ENCODE results near the gene MYO18B. TPM values are rescaled to one million over a fixed set of nuclear protein-coding genes. Genes with fewer than 3 reads are reported as not detected.

MYO18B gene
- total RNA-seq, 4 donors from 2014 or later, result under 0.01 to 0.50 (median 0.13) TPM

DNA sequence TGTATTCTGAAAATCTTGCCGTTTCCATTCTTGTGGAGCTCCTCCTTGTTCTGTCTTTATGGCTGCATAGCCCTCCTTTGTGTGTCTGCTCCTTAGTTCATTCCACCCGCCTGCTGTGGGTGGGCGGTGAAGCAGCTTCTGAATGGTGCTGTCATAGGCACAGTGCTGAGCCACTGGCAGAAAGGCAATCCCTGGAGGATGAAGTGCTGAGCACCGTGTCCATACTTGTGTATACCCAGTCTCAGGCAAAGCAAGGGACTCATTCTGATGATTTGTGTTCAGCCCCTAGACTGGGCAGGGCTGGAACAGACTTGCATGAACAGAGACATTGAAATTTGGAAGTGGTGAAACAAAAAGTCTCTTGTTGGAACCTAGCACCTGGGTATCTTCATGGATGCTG, 134.9 kb downstream of the MYO18B start:
- H3K36me3 ChIP-seq, result peaks cover 0 to 44% (median 0%) of the 10 kb centered on the region in 4 donors
- intact Hi-C loops (cut with DNase I), result no loop called here
- no peaks in the 10 kb centered on the region for H3K4me1 ChIP-seq
- TF ChIP-seq POLR2A (IDR thresholded peaks at IDR 0.05; ENCODE audit: low read depth) (no peak), EP300 (IDR thresholded peaks at IDR 0.05) (no peak), POLR2AphosphoS5 (IDR thresholded peaks at IDR 0.05) (no peak), CTCF (IDR thresholded peaks at IDR 0.05) (no peak)
- H3K27ac ChIP-seq (replicated peaks in 1 of 4), result no peak overlapping the region
- WGBS, result 76% methylated on average over 4 of the region's 4 CpGs
- H3K4me3 ChIP-seq, result no peak overlapping the region
- peaks cover 0 to 45% (median 3%) of the 10 kb centered on the region in 4 donors for H3K27me3 ChIP-seq
- DNase-seq (ENCODE audit: extremely low spot score), result no peak
- H3K9me3 ChIP-seq, result no peaks in the 10 kb centered on the region

DNA sequence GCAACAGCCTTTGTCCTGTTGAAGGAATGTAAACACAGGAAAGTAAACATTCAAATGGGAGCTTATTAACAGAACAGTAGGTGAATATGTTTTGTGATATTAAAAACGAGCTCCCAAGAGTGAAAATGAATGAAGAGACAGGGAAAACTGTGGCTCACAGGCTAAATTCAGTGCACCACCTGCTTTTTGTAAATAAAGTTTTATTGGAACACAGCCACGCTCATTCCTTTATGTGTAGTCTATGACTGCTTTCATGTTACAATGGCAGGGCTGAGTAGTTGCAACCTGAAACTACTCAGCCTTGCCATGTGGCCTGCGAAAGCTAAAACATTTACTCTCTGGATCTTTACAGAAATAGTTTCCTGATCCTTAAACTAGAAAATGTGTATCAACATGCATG, 136.9 kb downstream of the MYO18B start:
- no peak overlapping the region for H3K27ac ChIP-seq (replicated peaks in 1 of 4)
- peaks cover 0 to 43% (median 3%) of the 10 kb centered on the region in 4 donors for H3K27me3 ChIP-seq
- H3K4me3 ChIP-seq, result no peak overlapping the region
- DNase-seq (ENCODE audit: extremely low spot score), result no peak
- H3K36me3 ChIP-seq, result peaks cover 0 to 48% (median 0%) of the 10 kb centered on the region in 4 donors
- intact Hi-C loops (cut with DNase I), result no loop called here
- no peaks in the 10 kb centered on the region for H3K9me3 ChIP-seq
- no peak for TF ChIP-seq EP300 (IDR thresholded peaks at IDR 0.05)
- no peak for TF ChIP-seq POLR2AphosphoS5 (IDR thresholded peaks at IDR 0.05)
- no peak for TF ChIP-seq POLR2A (IDR thresholded peaks at IDR 0.05; ENCODE audit: low read depth)
- TF ChIP-seq CTCF (IDR thresholded peaks at IDR 0.05), result no peak
- WGBS, result 67% methylated on average over 3 of the region's 3 CpGs
- no peaks in the 10 kb centered on the region for H3K4me1 ChIP-seq

DNA sequence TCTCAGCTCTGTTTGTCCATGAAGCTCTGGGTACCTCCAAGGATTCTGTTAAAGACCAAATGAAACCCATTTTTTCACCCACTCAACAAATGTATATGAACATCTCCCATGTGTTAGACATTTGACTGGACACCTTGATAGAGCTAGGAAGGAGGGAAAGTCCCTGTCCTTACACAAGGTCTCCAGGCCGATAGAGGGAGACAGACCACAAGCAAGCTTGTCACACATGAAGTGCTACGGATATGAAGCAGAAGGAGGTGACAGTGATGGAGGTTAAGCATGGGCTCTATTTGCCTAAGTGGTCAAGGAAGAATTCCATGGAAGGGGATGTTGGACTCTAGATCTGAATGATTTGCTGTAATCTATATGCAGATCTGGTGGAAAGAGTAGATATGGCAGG, 138.5 kb downstream of the MYO18B start:
- 58% methylated on average over 2 of the region's 2 CpGs for WGBS
- intact Hi-C loops (cut with DNase I), result no loop called here

GRCh38 chr22:25881210-25881755, 139.3 kb downstream of the MYO18B start:
- Histone ChIP-seq H3K9me3 (no peaks in the 10 kb centered on the region), H3K4me1 (no peaks in the 10 kb centered on the region), H3K27me3 (peaks cover 0 to 44% (median 3%) of the 10 kb centered on the region in 4 donors), H3K36me3 (peaks cover 0 to 26% (median 0%) of the 10 kb centered on the region in 4 donors), H3K4me3 (no peak overlapping the region), H3K27ac (replicated peaks in 1 of 4) (no peak overlapping the region)
- 35% methylated on average over 8 of the region's 8 CpGs for WGBS
- no peak for TF ChIP-seq EP300 (IDR thresholded peaks at IDR 0.05)
- no peak for TF ChIP-seq CTCF (IDR thresholded peaks at IDR 0.05)
- no peak for TF ChIP-seq POLR2A (IDR thresholded peaks at IDR 0.05; ENCODE audit: low read depth)
- no peak for TF ChIP-seq POLR2AphosphoS5 (IDR thresholded peaks at IDR 0.05)
- no peak for DNase-seq (ENCODE audit: extremely low spot score)
- intact Hi-C loops (cut with DNase I), result no loop called here

More for the DNA sequence above, 138.5 kb downstream of the MYO18B start:
- H3K27me3 ChIP-seq, result peaks cover 0 to 42% (median 3%) of the 10 kb centered on the region in 4 donors
- no peak overlapping the region for H3K27ac ChIP-seq (replicated peaks in 1 of 4)
- H3K4me3 ChIP-seq, result no peak overlapping the region
- no peaks in the 10 kb centered on the region for H3K9me3 ChIP-seq
- H3K4me1 ChIP-seq, result no peaks in the 10 kb centered on the region
- no peak for DNase-seq (ENCODE audit: extremely low spot score)
- peaks cover 0 to 32% (median 0%) of the 10 kb centered on the region in 4 donors for H3K36me3 ChIP-seq
- TF ChIP-seq POLR2AphosphoS5 (IDR thresholded peaks at IDR 0.05), result no peak
- TF ChIP-seq POLR2A (IDR thresholded peaks at IDR 0.05; ENCODE audit: low read depth), result no peak
- TF ChIP-seq CTCF (IDR thresholded peaks at IDR 0.05), result no peak
- TF ChIP-seq EP300 (IDR thresholded peaks at IDR 0.05), result no peak

DNA sequence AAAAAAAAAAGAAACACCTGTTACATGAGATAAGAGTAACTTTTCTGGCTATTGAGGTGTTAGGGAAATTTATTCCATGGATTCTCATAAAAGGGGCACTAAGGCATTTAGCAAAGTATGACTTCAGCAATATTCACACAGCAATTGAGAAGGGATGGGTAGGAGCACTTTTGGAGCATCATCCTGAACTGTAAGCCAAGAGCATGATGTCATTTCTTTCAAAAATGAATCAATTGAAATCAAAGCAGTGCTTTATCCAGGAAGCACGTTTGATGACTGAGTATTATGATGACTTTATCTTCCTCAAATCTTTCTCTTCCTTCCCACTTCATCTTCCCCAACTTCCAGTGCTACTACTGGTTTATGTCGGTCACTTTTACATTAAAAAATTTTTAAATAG, 140.4 kb downstream of the MYO18B start:
- intact Hi-C loops (cut with DNase I), result no loop called here
- Histone ChIP-seq H3K4me3 (no peak overlapping the region), H3K27me3 (peaks cover 0 to 47% (median 3%) of the 10 kb centered on the region in 4 donors), H3K27ac (replicated peaks in 1 of 4) (no peak overlapping the region), H3K36me3 (peaks cover 0 to 16% (median 0%) of the 10 kb centered on the region in 4 donors), H3K9me3 (no peaks in the 10 kb centered on the region), H3K4me1 (no peaks in the 10 kb centered on the region)
- no peak for DNase-seq (ENCODE audit: extremely low spot score)
- TF ChIP-seq POLR2A (IDR thresholded peaks at IDR 0.05; ENCODE audit: low read depth) (no peak), CTCF (IDR thresholded peaks at IDR 0.05) (no peak), POLR2AphosphoS5 (IDR thresholded peaks at IDR 0.05) (no peak), EP300 (IDR thresholded peaks at IDR 0.05) (no peak)
- 55% methylated on average over 2 of the region's 2 CpGs for WGBS

All from esophagus muscularis mucosa (tissue), 4 donors.